22Rv1 (cell line): Measurements from ENCODE around the gene ASIC1.

ENCODE experiments used
- H3K27ac ChIP-seq: fragments of 450-650 bp; 2 replicates; pipeline ENCODE4 v1.5.1; 2017
- ZFX ChIP-seq: fragments of 450-650 bp; IDR thresholded peaks from 2 replicates; pipeline ENCODE4 v1.6.1; 2017; ENCODE audit warnings: antibody characterized with exemption, borderline replicate concordance
- TF ChIP-seq, protein P1 (sequence below): fragments of 450-650 bp; IDR thresholded peaks from 2 replicates; pipeline ENCODE4 v1.5.1; 2017; ENCODE audit warnings: mild to moderate bottlenecking

The ASIC1 gene

DNA sequence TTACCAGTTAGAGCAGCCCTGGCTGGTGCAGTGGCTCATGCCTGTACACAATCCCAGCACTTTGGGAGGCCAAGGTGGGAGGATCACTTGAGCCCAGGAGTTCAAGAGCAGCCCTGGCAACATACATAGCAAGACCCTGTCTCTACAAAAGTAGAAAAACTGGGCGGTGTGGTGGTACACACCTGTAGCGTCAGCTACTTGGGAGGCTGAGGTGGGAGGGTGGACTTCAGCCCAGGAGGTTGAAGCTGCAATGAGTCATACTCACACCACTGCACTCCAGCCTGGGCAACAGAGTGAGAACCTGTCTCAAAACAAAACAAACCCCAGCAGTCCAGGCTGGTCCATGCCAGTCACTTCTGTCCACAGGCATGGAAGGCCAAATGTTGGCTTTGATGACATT, 62.0 kb downstream of the ASIC1 start:
- H3K27ac ChIP-seq: no peak overlapping the region
- TF ChIP-seq, protein P1, sequence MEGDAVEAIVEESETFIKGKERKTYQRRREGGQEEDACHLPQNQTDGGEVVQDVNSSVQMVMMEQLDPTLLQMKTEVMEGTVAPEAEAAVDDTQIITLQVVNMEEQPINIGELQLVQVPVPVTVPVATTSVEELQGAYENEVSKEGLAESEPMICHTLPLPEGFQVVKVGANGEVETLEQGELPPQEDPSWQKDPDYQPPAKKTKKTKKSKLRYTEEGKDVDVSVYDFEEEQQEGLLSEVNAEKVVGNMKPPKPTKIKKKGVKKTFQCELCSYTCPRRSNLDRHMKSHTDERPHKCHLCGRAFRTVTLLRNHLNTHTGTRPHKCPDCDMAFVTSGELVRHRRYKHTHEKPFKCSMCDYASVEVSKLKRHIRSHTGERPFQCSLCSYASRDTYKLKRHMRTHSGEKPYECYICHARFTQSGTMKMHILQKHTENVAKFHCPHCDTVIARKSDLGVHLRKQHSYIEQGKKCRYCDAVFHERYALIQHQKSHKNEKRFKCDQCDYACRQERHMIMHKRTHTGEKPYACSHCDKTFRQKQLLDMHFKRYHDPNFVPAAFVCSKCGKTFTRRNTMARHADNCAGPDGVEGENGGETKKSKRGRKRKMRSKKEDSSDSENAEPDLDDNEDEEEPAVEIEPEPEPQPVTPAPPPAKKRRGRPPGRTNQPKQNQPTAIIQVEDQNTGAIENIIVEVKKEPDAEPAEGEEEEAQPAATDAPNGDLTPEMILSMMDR: no peak
- TF ChIP-seq ZFX: no peak

DNA sequence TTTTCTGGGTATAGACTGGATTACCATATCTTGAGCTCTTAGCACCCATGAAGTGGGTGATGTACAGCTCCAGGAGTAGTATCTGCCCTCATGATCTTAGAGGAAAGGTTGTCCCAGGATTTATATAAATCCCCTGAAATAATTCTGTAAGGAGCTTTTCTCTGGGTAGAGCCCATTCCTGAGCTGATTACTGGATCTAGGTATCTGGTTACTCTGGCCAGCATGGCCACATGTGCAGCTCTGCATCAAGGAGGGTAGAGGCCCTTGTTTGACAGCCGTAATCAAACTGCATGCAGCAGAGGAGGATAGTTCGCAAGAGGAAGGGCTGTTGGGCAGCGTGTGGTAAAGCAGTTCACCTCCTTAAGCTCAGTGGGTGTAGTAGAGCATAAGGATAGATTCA, 63.1 kb downstream of the ASIC1 start:
- no peak overlapping the region for H3K27ac ChIP-seq
- no peak for TF ChIP-seq ZFX
- TF ChIP-seq, protein P1: no peak

DNA sequence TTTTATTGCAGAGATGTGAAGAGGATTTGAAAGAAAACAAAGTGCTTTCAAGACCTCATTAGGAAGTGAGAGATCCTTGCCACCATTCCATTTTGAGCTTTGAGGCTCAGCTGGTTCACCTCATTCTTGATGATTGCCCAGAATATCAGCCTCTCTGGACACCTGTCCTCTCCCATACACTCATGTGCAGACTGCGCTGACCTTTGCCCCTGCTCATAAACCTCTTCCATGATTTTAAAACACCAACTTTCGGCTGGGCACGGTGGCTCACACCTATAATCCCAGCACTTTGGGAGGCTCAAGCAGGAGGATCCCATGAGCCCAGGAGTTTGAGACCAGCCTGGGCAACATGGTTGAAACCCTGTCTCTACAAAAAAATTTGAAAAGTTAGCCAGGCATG, 63.6 kb downstream of the ASIC1 start:
- no peak for TF ChIP-seq ZFX
- TF ChIP-seq, protein P1: no peak
- H3K27ac ChIP-seq: no peak overlapping the region

GRCh38 chr12:50121641-50122040, 64.2 kb downstream of the ASIC1 start:
- no peak for TF ChIP-seq ZFX
- no peak overlapping the region for H3K27ac ChIP-seq

GRCh38 chr12:50123203-50123602, 65.8 kb downstream of the ASIC1 start:
- no peak overlapping the region for H3K27ac ChIP-seq
- TF ChIP-seq, protein P1: no peak
- TF ChIP-seq ZFX: no peak

- TF ChIP-seq ZFX: no peak
- TF ChIP-seq, protein P1: no peak
- H3K27ac ChIP-seq: no peak overlapping the region
These were observed 70.2 kb downstream of the ASIC1 start for GRCh38 chr12:50127546-50127945.

DNA sequence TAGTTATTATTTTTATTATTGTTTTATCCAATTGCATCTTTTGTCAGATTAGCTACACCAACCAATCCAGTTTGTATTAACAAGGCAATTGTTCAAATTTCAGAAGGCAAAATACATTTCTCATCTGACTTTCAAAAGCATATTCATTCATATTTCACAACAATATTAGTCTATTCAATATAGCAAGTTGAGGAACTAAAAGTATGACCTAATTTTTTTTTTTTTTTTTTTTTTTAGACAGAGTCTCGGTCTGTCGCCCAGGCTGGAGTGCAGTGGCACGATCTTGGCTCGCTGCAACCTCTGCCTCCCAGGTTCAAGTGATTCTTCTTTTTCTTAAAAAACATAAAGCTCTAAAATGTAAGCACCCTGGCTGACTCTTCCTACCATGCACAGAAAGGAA, 71.9 kb downstream of the ASIC1 start:
- TF ChIP-seq ZFX: no peak
- TF ChIP-seq, protein P1: no peak
- no peak overlapping the region for H3K27ac ChIP-seq

DNA sequence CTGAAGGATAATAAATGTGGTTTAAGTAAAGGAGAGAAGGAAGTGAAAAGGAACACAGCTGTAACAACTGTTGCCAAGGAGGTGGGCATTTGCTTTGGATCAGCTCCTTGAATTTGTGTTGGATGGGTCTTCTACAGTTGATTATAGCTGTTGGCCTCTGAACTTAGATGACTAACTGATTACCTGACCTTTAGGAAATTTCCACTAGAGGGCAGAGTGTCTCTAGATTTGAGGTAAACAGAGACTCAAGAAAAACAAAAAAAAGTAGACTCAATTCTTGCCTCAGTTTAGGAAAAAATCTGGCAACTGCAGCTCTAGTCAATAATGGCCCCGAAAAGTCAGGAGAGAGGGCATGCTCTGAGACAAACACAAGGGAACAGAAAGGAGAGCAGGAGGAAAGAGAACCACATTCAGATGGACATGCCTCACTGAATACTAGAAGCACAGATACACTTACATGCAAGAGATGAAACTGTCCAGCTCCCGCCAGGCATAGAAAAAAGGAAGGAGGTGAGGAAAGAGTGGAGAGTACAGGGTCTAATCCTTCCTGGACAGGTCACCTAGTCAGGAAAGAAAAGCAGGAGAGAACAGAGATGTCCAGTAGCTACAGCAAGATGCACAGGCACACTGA, 75.2 kb downstream of the ASIC1 start:
- no peak for TF ChIP-seq ZFX
- TF ChIP-seq, protein P1: peak; percentile 91

More for the DNA sequence above, 75.2 kb downstream of the ASIC1 start:
- no peak overlapping the region for H3K27ac ChIP-seq
